Measurements from ENCODE around the gene ADAMTS18.
"Not testable (repeated sequence)": the region's sequence is repeated elsewhere in the genome, so short reads cannot be mapped to it uniquely, and the experiment has no call there.

ADAMTS18 gene, protein sequence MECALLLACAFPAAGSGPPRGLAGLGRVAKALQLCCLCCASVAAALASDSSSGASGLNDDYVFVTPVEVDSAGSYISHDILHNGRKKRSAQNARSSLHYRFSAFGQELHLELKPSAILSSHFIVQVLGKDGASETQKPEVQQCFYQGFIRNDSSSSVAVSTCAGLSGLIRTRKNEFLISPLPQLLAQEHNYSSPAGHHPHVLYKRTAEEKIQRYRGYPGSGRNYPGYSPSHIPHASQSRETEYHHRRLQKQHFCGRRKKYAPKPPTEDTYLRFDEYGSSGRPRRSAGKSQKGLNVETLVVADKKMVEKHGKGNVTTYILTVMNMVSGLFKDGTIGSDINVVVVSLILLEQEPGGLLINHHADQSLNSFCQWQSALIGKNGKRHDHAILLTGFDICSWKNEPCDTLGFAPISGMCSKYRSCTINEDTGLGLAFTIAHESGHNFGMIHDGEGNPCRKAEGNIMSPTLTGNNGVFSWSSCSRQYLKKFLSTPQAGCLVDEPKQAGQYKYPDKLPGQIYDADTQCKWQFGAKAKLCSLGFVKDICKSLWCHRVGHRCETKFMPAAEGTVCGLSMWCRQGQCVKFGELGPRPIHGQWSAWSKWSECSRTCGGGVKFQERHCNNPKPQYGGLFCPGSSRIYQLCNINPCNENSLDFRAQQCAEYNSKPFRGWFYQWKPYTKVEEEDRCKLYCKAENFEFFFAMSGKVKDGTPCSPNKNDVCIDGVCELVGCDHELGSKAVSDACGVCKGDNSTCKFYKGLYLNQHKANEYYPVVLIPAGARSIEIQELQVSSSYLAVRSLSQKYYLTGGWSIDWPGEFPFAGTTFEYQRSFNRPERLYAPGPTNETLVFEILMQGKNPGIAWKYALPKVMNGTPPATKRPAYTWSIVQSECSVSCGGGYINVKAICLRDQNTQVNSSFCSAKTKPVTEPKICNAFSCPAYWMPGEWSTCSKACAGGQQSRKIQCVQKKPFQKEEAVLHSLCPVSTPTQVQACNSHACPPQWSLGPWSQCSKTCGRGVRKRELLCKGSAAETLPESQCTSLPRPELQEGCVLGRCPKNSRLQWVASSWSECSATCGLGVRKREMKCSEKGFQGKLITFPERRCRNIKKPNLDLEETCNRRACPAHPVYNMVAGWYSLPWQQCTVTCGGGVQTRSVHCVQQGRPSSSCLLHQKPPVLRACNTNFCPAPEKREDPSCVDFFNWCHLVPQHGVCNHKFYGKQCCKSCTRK (N-terminal part only)

GRCh38 chr16:77434530-77435271 lies at the start of gene ADAMTS18:
ADAMTS18 (minus strand) TSS chr16:77435034; CDS start chr16:77434695, 339 bp downstream.
- no peak for DNase-seq (ENCODE audit: low spot score)

DNA sequence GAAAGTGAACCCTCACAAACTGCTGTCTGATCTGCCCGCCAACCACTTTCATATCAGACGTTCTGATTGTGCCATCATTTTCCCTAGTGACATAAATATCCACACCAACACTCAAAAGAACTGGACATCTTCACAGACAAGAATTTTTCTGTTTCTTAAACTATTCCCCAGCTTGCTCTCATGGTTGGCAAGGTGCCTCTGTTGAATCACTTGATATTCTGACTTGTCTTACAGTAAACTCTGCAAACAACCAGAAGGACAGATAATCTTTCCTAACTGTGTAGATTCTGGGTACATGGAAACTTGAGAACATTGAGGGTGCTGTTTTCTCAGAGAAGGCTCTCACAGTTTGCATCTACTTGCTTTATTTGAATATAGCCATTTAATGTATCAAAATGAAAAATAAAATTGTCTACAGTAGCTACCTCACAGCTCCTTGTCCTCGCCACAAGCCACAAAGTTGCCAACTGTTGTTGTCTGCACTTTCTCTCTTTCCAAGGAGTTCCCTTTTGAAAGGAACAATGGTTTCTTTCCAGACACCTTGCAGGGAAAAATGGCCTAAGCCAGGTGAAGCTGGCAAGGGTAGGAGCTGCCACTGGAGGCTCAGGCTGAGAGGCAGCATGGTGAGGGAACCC lies 46.0 kb upstream of the ADAMTS18 start:
- DNase-seq (ENCODE audit: low spot score): no peak

DNA sequence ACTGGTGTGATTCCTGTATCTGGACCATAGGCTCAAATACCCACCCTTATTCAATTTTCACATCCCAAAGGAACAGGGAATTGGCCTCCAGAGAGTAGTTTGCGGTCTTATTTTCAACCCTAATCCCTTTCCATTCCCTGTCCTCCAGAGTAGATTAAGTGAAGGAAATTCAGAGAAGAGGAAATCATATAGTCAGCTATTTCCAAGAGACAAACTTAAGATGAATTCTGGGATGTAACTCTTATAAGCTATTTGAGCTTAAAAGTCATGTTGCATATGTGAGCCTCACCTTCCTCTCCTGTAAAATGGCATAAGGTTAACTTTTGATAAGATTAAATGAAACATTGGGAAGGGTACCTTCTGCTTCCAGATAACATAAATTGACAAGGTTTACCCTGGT lies 37.4 kb upstream of the ADAMTS18 start:
- DNase-seq (ENCODE audit: low spot score): no peak

GRCh38 chr16:77470851-77471250 lies 36.0 kb upstream of the ADAMTS18 start:
- no peak for DNase-seq (ENCODE audit: low spot score)

DNA sequence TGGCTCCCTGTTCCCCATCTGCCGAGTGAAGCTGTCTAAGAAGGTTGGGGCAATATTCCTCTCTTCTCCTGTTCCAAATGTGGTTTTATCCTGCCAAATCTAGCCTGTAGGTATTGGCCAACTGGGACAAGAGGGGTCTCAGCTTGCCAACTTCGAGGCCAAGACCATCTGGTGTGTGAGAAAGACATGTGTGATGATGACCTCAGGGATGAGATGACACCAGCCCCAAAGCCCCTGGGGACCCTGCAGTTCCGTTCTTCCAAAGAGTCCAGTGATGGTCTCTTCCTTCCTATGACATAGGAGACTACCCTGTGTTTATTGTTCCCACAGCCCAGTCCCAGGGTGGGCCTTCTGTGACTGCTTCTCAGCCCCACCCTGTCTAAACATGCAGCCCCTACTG lies 34.8 kb upstream of the ADAMTS18 start:
- no peak for DNase-seq (ENCODE audit: low spot score)

GRCh38 chr16:77468831-77469230 lies 34.0 kb upstream of the ADAMTS18 start:
- DNase-seq (ENCODE audit: low spot score): no peak

GRCh38 chr16:77467821-77468335 lies 33.0 kb upstream of the ADAMTS18 start:
- DNase-seq (ENCODE audit: low spot score): no peak

GRCh38 chr16:77463659-77464058 lies 28.8 kb upstream of the ADAMTS18 start:
- not testable (repeated sequence) for DNase-seq (ENCODE audit: low spot score)

DNA sequence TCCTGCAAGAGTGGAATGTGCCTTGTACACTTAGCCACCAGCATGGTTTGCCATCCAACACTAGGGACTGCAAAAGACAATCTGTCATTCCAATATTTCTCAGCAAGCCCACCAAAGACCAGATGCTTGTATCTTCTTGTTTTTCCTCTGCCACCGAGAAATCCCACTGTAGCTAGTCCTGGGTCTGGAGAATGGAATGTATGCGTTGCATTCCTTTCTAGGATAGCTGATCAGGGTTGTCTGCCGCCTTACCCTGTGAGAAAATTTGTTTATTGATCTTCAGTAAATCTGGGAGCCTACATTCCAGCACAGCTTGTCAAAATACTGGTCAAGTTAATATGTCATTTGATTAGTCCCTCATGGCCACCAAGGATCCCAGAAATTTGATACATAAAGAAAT lies 28.1 kb upstream of the ADAMTS18 start:
- no peak for DNase-seq (ENCODE audit: low spot score)

- DNase-seq (ENCODE audit: low spot score): no peak
Measured at GRCh38 chr16:77459534-77460254, 24.9 kb upstream of the ADAMTS18 start.

GRCh38 chr16:77457046-77457445 lies 22.2 kb upstream of the ADAMTS18 start:
- no peak for DNase-seq (ENCODE audit: low spot score)

DNA sequence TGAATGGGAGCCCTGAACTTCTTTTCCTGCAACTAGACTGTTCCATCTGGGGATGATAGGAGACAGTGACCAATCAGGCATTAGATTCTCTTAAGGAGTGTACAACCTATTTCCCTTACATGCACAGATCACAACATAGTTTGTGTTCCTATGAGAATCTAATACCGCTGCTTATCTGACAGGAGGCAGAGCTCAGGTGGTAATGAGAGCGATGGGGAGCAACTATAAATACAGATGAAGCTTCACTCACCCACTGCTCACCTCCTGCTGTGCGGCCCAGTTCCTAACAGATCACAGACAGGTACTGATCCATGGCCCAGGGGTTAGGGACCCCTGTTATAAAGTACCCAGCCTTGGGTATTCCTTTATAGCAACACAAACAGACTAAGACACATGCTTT lies 17.4 kb upstream of the ADAMTS18 start:
- no peak for DNase-seq (ENCODE audit: low spot score)

GRCh38 chr16:77450790-77451487 lies 16.1 kb upstream of the ADAMTS18 start:
- no peak for DNase-seq (ENCODE audit: low spot score)

DNA sequence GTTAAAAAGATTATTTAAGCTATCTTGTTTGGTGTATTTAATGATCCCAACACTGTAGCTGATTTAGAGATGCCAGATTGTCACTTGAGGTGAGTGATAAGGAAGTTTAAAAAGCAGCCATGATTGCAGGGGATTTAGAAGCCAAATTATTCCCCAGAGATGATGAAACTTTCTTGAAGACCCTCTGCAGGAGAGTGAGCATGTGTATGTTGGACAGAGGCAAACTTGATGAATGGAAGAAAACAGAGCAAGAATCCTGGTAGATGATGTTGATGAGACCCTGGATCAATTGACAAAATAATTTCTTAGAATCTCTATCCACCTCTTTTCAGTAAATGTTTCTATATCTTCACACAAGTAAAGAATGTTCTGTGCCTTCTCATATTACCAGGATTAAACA lies 14.4 kb upstream of the ADAMTS18 start:
- DNase-seq (ENCODE audit: low spot score): no peak

DNA sequence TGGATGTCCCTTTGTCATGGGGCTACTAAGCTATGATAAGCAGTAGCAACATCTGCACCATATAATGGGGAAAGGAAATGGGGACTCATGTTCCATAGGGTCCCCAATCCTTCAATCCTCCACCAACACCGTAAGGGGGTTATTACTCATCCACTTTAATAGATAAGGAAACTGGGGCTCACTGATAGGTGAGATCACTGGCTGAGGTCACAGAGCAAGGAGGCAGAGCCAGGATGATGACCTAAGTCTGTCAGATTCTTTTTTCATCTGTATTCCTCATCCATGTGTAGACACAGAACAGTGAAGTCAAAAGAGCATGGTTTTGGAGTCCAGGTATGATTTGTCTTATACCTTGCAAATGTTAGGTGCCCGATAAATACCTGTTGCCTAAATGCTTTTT lies 10.5 kb upstream of the ADAMTS18 start:
- no peak for DNase-seq (ENCODE audit: low spot score)

- no peak for DNase-seq (ENCODE audit: low spot score)
Measured at GRCh38 chr16:77444147-77444460, 9.3 kb upstream of the ADAMTS18 start.

- DNase-seq (ENCODE audit: low spot score): no peak
Measured at GRCh38 chr16:77443357-77444146, 8.7 kb upstream of the ADAMTS18 start.

DNA sequence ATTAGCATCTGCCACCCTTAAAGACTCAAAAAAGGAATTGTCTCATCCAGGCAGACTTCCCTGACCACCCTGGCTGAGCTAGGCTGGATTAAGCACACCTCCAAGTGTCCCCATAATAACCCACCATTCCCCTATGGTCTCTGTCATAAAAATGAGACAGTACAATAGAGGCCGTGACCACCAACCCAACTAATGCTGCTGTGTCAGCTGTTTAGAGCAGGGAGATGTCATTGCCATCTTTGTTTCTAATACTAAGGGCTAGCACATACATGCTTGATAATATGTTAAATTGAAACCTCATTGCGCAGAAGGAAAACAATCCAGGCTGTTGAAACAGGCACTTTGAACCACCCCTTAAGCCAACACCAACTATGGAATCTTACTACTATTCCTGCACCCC lies 7.2 kb upstream of the ADAMTS18 start:
- DNase-seq (ENCODE audit: low spot score): no peak

DNA sequence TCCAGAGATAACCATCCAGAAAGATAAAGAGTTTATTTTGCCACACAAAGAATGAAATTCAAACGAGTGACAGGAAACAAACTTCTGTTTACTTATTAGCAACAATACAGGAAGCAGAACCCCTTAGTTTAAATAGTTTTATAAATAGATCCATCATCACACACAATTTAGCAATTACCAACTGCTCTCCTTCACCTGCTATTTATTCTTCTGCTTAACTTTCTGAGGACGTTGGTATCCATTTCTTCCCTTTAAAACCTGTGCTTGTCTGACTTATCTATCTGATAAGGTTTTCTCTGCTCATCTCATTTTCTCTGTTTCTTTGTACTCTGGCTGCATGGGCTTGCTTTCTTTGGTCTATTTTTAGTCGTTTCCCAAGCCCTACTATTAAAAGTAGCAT lies 4.3 kb upstream of the ADAMTS18 start:
- no peak for DNase-seq (ENCODE audit: low spot score)

Data from globus pallidus (tissue), 1 donor.